ENCODE results near the gene CES3. TPM values are rescaled to one million over a fixed set of nuclear protein-coding genes. Genes with fewer than 3 reads are reported as not detected.

Gene CES3
- total RNA-seq, 2 donors from 2014 or later: 2.6 to 4.2 TPM

DNA sequence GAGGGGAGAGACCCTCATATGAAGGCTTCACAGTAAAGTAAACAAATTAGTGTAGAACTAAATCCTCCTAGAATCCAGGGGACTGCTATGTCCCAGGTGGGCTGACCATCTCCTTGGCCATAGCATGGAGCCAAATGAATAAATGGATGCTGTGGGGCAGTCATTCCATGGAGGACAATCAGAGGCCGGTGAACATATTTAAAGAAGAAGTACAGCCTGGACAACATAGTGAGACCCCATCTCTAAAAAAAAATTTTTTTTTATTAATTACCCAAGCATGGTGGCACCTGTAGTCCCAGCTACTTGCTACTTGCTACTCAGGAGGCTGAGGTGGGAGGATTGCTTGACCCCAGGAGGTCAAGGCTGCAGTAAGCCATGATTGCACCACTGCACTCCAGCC lies 62.6 kb downstream of the CES3 start:
- H3K4me1 Mint-ChIP-seq: peaks cover 3% of the 10 kb centered on the region
- H3K27me3 Mint-ChIP-seq: no peaks in the 10 kb centered on the region
- H3K27ac Mint-ChIP-seq: peak overlapping the region; percentile 52
- H3K9me3 Mint-ChIP-seq: no peaks in the 10 kb centered on the region
- H3K4me3 Mint-ChIP-seq: no peak overlapping the region
- no peak for ATAC-seq (replicated peaks)
- no peaks in the 10 kb centered on the region for H3K36me3 Mint-ChIP-seq (ENCODE audit: low read depth)

Other genes with a start within 250 kb of the CES3 start
- gene DYNC1LI2, start 209.7 kb upstream of the CES3 start, total RNA-seq: 10 to 100 TPM; 61.0 to 67.3 TPM
- under 1 TPM; 0.13 to 0.34 TPM for gene TERB1, start 159.7 kb upstream of the CES3 start, total RNA-seq
- gene NAE1, start 130.3 kb upstream of the CES3 start, total RNA-seq: 100 to 1,000 TPM in 1 of 2 donors, 10 to 100 TPM in 1; 86.7 to 110 TPM
- gene CA7, start 116.9 kb upstream of the CES3 start, total RNA-seq: not detected
- gene PDP2, start 80.8 kb upstream of the CES3 start, total RNA-seq: 10 to 100 TPM; 33.5 to 76.6 TPM
- not detected for gene CDH16, start 42.4 kb upstream of the CES3 start, total RNA-seq
- 1 to 10 TPM; 2.1 to 6.5 TPM for gene RRAD, start 35.7 kb upstream of the CES3 start, total RNA-seq
- gene CIAO2B, start 26.9 kb upstream of the CES3 start, total RNA-seq: 100 to 1,000 TPM; 153 to 167 TPM
- gene CES2, start 25.8 kb upstream of the CES3 start, total RNA-seq: 10 to 100 TPM; 31.2 to 31.5 TPM
- 10 to 100 TPM; 18.3 to 43.5 TPM for gene CES4A, start 27.3 kb downstream of the CES3 start, total RNA-seq
- gene CBFB, start 67.9 kb downstream of the CES3 start, total RNA-seq: 100 to 1,000 TPM; 115 to 214 TPM
- 10 to 100 TPM; 14.8 to 18.0 TPM for gene PHAF1, start 148.7 kb downstream of the CES3 start, total RNA-seq
- 10 to 100 TPM in 1 of 2 donors, 1 to 10 TPM in 1; 8.3 to 12.3 TPM for gene B3GNT9, start 189.7 kb downstream of the CES3 start, total RNA-seq
- 10 to 100 TPM; 36.3 to 65.9 TPM for gene TRADD, start 198.6 kb downstream of the CES3 start, total RNA-seq
- gene FBXL8, start 198.7 kb downstream of the CES3 start, total RNA-seq: 100 to 1,000 TPM in 1 of 2 donors, 10 to 100 TPM in 1; 33.1 to 108 TPM
- 100 to 1,000 TPM in 1 of 2 donors, 10 to 100 TPM in 1; 71.3 to 325 TPM for gene HSF4, start 203.5 kb downstream of the CES3 start, total RNA-seq
- 100 to 1,000 TPM in 1 of 2 donors, 10 to 100 TPM in 1; 30.0 to 194 TPM for gene NOL3, start 209.3 kb downstream of the CES3 start, total RNA-seq
- gene MATCAP1, start 222.7 kb downstream of the CES3 start, total RNA-seq: 100 to 1,000 TPM in 1 of 2 donors, 10 to 100 TPM in 1; 47.0 to 118 TPM
- 1 to 10 TPM in 1 of 2 donors, under 1 TPM in 1; 0.37 to 1.5 TPM for gene EXOC3L1, start 228.9 kb downstream of the CES3 start, total RNA-seq
- 100 to 1,000 TPM in 1 of 2 donors, 10 to 100 TPM in 1; 90.0 to 141 TPM for gene E2F4, start 230.9 kb downstream of the CES3 start, total RNA-seq
- 1 to 10 TPM; 6.6 to 7.1 TPM for gene ELMO3, start 237.9 kb downstream of the CES3 start, total RNA-seq

Measured in activated T-helper 17 cell treated with anti-CD3 and anti-CD28 coated beads, Interleukin-2, amount 50 U/mL, for 72 hours (primary cell).